Loucy (cell line): ENCODE measurements around the gene TMEM200B.

ENCODE experiments used
- EZH2phosphoT487 ChIP-seq: fragments of 200-600 bp; IDR thresholded peaks from 2 replicates; pipeline ENCODE4 v1.6.1; 2018; ENCODE audit warnings: antibody characterized with exemption, mild to moderate bottlenecking, moderate library complexity, borderline replicate concordance
- TF ChIP-seq, protein P1 (sequence below): fragments of 200-600 bp; sonication (generic); conservative IDR thresholded peaks from 2 replicates; pipeline ENCODE4 v1.5.1; 2014; ENCODE audit warnings: mild to moderate bottlenecking, antibody characterized with exemption, low read length

DNA sequence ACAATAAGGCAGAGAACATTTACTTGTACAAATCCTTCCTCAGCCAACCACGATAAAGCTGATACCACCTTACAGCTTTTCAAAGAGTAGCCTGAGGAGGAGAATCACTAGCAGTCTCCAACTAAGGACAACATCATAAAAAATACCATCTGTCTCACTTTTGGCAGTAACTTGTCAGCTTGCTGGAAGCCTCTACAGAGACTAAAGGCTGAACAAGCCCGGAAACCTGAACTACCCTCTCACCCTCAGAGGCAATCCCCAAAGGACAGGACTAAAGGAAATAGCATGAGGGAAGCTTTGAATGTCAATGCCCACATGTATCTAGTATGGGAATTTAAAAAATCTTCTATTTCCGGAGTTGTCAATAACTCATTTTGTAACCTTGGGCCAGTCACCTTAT is 47.4 kb upstream of the TMEM200B start:
- TF ChIP-seq, protein P1, sequence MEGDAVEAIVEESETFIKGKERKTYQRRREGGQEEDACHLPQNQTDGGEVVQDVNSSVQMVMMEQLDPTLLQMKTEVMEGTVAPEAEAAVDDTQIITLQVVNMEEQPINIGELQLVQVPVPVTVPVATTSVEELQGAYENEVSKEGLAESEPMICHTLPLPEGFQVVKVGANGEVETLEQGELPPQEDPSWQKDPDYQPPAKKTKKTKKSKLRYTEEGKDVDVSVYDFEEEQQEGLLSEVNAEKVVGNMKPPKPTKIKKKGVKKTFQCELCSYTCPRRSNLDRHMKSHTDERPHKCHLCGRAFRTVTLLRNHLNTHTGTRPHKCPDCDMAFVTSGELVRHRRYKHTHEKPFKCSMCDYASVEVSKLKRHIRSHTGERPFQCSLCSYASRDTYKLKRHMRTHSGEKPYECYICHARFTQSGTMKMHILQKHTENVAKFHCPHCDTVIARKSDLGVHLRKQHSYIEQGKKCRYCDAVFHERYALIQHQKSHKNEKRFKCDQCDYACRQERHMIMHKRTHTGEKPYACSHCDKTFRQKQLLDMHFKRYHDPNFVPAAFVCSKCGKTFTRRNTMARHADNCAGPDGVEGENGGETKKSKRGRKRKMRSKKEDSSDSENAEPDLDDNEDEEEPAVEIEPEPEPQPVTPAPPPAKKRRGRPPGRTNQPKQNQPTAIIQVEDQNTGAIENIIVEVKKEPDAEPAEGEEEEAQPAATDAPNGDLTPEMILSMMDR, result no peak
- TF ChIP-seq EZH2phosphoT487, result no peak
